Effector memory CD8-positive, alpha-beta T cell (primary cell): Measurements from ENCODE around the gene ZNF136.
A peak's percentile ranks its signal among the peaks of the same experiment; 100 is the strongest.

Experiments
- ATAC-seq: fragments of 150-1000 bp; cut with Tn5 transposase; replicated peaks from 2 replicates; pipeline ENCODE4 v1.10.0; 2021; ENCODE audit warnings: mild to moderate bottlenecking, moderate library complexity
- DNase-seq, 3 experiments: peaks; one replicate each; pipeline ENCODE4 v3.0.0; 2021
- H3K27ac Mint-ChIP-seq, 2 donors: one replicate each; pipeline ENCODE4 v1.8.0; 2022; ENCODE audit warnings: mild to moderate bottlenecking in 2 of 2, mixed read lengths in 2 of 2, moderate library complexity in 2 of 2
- H3K27me3 Mint-ChIP-seq, 2 donors: one replicate each; pipeline ENCODE4 v1.8.0; 2022; ENCODE audit warnings: mixed read lengths in 2 of 2
- H3K36me3 Mint-ChIP-seq: one replicate; pipeline ENCODE4 v1.8.0; 2022; ENCODE audit warnings: mild to moderate bottlenecking, moderate library complexity, mixed read lengths; ENCODE audit not compliant: insufficient read depth
- H3K4me1 Mint-ChIP-seq, 2 donors: one replicate each; pipeline ENCODE4 v1.8.0; 2022; ENCODE audit warnings: low read depth in 2 of 2, mixed read lengths in 2 of 2
- H3K4me3 Mint-ChIP-seq, 2 donors: one replicate each; pipeline ENCODE4 v1.8.0; 2022; ENCODE audit warnings: mild to moderate bottlenecking in 2 of 2, mixed read lengths in 2 of 2, moderate library complexity in 2 of 2
- H3K9me3 Mint-ChIP-seq, 2 donors: one replicate each; pipeline ENCODE4 v1.8.0; 2022; ENCODE audit warnings: mixed read lengths in 2 of 2
- total RNA-seq, 9 experiments: gene quantifications; one replicate each; lab custom pipeline; 2026; lab: John Stamatoyannopoulos, UW

Gene ZNF136
- total RNA-seq = 28.8 to 55.6 (median 42.3) reads per million in 9 experiments

DNA sequence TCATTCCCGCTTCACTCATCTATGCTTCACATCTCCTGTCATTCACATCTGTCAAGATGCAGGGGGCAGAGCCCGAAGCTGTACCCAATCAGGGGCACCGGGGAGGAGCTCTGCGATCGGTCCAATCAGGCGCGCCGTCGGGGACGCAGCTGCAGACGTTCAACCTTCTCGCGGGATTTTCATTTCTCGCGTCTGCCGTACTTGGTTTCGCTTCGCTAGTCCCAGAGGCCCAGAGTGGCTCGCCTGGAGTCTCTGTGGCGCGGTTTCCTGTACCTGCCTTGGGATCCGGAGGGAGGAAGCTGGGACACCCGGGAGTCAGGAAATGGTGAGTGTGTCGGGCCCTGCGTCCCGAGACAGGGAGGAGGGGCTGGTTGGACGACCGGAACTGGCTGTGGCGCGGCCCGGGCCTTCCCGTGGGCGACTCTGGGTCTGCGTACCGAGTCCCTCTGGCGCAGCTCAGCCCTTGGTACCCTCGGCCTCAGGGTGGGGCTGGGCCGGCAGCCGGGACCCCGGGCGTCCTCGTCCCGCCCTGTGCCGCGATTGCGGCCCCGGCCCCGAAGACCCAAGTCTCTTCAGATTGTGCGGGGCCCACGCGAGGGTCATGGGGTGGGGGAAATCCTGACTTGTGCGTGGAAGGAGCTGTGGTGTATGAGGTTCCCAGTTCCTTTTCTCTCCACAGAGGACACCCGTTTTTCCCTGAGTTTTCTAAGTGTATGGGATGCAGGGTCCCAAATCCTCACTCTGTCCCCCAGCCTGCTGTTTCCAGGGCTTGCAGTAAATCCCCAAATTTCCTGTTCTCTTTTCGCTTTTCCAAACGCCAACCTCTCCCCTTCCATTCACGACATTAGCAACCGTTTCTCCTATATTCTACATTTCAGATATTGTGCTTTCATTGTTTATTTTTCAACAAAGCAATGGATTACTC, at the start of gene ZNF136:
ZNF136 (plus strand) TSS at position 215 of the 925 bp plus-strand sequence; CDS start at position 323, 108 bp downstream.
- DNase-seq = peak; percentile 88 to 91 (median 88)
- H3K27ac Mint-ChIP-seq = peak within 1 kb of the TSS; percentile 99 to 100
- peak within 1 kb of the TSS; percentile 100 for H3K4me3 Mint-ChIP-seq
- peaks cover 21% of the 10 kb centered on the region for H3K36me3 Mint-ChIP-seq
- H3K9me3 Mint-ChIP-seq = no peaks in the 10 kb centered on the region
- H3K27me3 Mint-ChIP-seq = no peaks in the 10 kb centered on the region
- H3K4me1 Mint-ChIP-seq = peaks cover 24 to 33% of the 10 kb centered on the region in 2 donors
- ATAC-seq = peak; percentile 98

DNA sequence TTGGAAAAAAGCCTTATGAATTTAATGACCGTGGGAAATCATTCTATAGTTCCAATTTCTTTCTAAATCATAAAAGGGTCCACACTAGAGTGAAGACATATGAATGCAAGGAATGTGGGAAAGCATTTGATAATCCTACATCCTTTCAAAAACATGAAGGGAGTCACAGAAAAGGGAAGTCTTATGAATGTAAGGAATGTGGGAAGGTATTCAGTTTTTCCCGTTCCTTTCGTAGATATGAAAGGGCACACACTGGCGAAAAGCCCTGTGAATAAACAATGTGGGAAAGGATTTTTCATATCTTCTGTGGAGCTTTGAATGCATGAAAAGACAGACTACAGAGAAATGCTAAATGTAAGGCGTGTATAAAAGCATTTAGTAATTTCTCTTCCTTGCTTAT, 49.8 kb upstream of the ZNF136 start:
- no peak overlapping the region for H3K4me3 Mint-ChIP-seq
- no peaks in the 10 kb centered on the region for H3K4me1 Mint-ChIP-seq
- no peaks in the 10 kb centered on the region for H3K27me3 Mint-ChIP-seq
- peaks cover 0 to 7% of the 10 kb centered on the region in 2 donors for H3K9me3 Mint-ChIP-seq
- DNase-seq (no peak), ATAC-seq (no peak)
- no peak overlapping the region for H3K27ac Mint-ChIP-seq
- H3K36me3 Mint-ChIP-seq = no peaks in the 10 kb centered on the region

DNA sequence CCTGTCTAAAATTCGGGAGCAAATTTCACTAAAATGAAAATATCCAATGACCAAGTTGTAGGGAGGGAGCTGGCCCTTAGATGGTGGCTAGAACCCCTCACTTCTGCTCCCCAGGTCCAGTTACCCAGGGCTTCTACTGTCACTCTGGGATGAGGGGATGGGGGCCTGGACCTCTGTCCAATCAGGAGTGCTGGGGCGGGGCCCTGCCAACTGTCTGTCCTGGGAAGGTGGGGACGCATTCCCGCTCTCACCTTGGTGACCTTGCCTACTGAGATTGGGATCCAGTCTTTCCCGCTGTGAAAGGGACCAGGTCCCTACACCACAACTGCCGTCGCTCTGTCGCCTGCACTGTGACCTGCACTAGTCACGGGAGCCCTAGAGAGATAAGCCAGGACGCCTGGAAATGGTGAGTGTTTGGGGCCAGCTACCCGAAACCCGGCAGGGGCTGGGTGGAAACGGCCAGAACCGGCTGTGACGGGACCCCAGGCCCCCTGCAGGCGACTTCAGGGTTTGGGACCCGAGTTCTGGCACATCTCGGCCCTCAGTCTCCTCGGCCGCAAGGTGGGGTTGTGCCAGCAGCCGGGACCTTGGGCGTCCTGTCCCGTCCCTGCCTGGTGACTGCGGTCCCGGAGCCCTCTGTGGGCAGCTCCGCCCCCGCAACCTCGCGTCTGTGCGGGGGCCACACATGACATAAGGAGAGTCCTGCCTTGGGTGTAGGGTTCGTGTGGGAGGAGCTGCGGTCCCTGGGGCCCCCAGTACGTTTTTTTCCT, 45.5 kb upstream of the ZNF136 start:
- H3K4me3 Mint-ChIP-seq = no peak overlapping the region

DNA sequence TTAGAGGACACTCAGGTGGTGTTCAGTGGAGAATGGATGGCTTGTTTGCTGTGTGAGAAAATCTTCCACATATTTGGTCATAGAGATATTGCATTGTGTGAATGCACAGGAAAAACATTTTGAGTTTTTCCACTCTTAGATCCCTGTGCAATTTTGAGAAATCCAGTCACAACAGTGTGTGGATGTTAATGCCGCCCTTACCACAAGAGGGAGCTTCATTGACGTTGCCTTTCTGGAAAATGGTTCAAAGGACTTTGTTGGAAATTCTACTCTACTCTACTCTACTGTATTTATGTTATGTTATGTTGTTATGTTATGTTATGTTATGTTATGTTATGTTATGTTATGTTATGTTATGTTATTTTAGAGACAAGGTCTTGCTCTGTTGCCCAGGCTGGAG, 36.2 kb upstream of the ZNF136 start:
- Mint-ChIP-seq H3K4me1 (no peaks in the 10 kb centered on the region), H3K27me3 (no peaks in the 10 kb centered on the region), H3K9me3 (peaks cover 0 to 2% of the 10 kb centered on the region in 2 donors), H3K4me3 (no peak overlapping the region), H3K27ac (no peak overlapping the region), H3K36me3 (no peaks in the 10 kb centered on the region)
- DNase-seq (no peak), ATAC-seq (no peak)

More for the DNA sequence above, 45.5 kb upstream of the ZNF136 start:
- Mint-ChIP-seq H3K27me3 (no peaks in the 10 kb centered on the region), H3K27ac (no peak overlapping the region), H3K36me3 (no peaks in the 10 kb centered on the region), H3K9me3 (peaks cover 0 to 7% of the 10 kb centered on the region in 2 donors), H3K4me1 (no peaks in the 10 kb centered on the region)
- DNase-seq (no peak), ATAC-seq (no peak)

DNA sequence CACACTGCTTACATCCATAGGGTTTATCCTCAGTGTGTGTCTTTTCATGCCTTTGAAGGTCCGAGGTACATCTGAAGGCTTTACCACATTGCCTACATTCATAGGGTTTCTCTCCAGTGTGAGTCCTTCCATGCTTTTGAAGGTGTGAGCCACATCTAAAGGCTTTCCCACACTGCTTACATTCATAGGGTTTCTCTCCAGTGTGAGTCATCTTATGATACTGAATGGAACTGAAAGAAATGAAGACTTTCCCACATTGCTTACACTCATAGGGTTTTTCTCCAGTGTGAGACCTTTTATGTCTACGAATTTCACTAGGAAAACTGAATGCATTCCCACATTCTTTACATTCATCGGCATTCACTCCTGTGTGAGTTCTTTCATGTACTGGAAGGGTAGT, 29.8 kb upstream of the ZNF136 start:
- ATAC-seq (no peak), DNase-seq (no peak)
- Mint-ChIP-seq H3K27ac (no peak overlapping the region), H3K9me3 (peaks cover 0 to 2% of the 10 kb centered on the region in 2 donors), H3K4me3 (no peak overlapping the region), H3K4me1 (peaks cover 5 to 8% of the 10 kb centered on the region in 2 donors), H3K27me3 (no peaks in the 10 kb centered on the region), H3K36me3 (peaks cover 38% of the 10 kb centered on the region)

GRCh38 chr19:12137221-12137940, 25.5 kb upstream of the ZNF136 start:
- Mint-ChIP-seq H3K9me3 (no peaks in the 10 kb centered on the region), H3K4me3 (peak overlapping the region in 1 of 2 donors; percentile 18), H3K36me3 (peaks cover 51% of the 10 kb centered on the region), H3K4me1 (peaks cover 23 to 27% of the 10 kb centered on the region in 2 donors), H3K27me3 (no peaks in the 10 kb centered on the region), H3K27ac (peak overlapping the region in 1 of 2 donors; percentile 73)
- ATAC-seq (no peak), DNase-seq (peak in 1 of 3 experiments; percentile 4)

- peak overlapping the region; percentile 88 to 95 for H3K4me3 Mint-ChIP-seq
- DNase-seq (no peak), ATAC-seq (no peak)
- H3K27me3 Mint-ChIP-seq = no peaks in the 10 kb centered on the region
- peaks cover 40% of the 10 kb centered on the region for H3K36me3 Mint-ChIP-seq
- H3K27ac Mint-ChIP-seq = peak overlapping the region in 1 of 2 donors; percentile 72
- H3K4me1 Mint-ChIP-seq = peaks cover 23 to 27% of the 10 kb centered on the region in 2 donors
- H3K9me3 Mint-ChIP-seq = no peaks in the 10 kb centered on the region
Observed at GRCh38 chr19:12139269-12139668, 23.6 kb upstream of the ZNF136 start.

- Mint-ChIP-seq H3K36me3 (peaks cover 32% of the 10 kb centered on the region), H3K4me1 (peaks cover 23 to 27% of the 10 kb centered on the region in 2 donors), H3K4me3 (peak within 1 kb of the TSS; percentile 88 to 95), H3K27me3 (no peaks in the 10 kb centered on the region), H3K9me3 (no peaks in the 10 kb centered on the region), H3K27ac (peak within 1 kb of the TSS; percentile 72 to 80)
- ATAC-seq = peak; percentile 93
- peak; percentile 80 to 85 (median 82) for DNase-seq
Observed at GRCh38 chr19:12139885-12140544, 22.9 kb upstream of the ZNF136 start, which contains the start of gene ZNF20. Gene ZNF20, minus strand, starts transcription at chr19:12140350. Its CDS starts 168 bp downstream, at chr19:12140182.

DNA sequence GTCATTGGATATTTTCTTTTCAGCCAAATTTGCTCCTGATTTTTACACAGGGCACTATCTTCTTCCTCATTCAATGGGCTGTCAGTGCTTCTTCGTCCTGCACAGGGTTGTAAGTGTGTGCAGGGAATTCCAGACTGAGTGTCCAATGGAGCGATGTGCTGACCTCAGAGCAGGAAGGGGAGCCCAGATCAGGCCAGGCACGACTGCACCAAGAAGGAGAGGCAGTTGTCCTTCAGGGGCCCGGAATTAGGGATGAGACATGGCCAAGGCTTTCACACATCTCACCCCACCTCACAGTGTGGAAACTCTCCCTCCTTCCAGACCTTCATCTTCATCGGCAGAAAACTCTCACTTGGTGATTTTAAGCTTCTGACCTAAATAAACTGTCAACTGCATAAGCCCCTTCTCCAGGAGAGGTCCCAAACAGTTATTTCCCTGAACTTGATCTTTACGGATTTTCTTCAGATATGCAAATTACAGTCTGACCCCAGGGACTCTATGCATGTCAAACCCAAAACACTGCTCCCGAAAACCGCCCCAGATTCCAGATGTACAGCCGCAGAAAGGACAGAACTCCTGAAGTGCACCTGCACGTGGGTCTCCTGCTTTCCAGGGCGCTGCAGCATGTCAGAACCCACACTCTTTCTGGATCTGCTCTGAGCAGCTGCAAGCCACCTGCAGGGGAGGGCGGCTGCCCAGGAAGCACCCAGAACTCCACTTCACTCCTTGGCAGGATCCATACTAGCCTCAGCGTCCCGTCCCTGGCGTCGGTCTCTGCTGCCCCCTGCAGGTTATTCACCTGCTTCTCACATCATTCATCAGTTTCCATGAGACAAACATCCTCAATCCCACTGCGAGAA, 22.1 kb upstream of the ZNF136 start:
- ATAC-seq (peak; percentile 75), DNase-seq (peak; percentile 80 to 85 (median 83))
- H3K4me1 Mint-ChIP-seq = peaks cover 23 to 27% of the 10 kb centered on the region in 2 donors
- H3K4me3 Mint-ChIP-seq = peak overlapping the region; percentile 88 to 95
- H3K36me3 Mint-ChIP-seq = peaks cover 25% of the 10 kb centered on the region
- no peaks in the 10 kb centered on the region for H3K27me3 Mint-ChIP-seq
- H3K27ac Mint-ChIP-seq = peak overlapping the region; percentile 72 to 80
- no peaks in the 10 kb centered on the region for H3K9me3 Mint-ChIP-seq

GRCh38 chr19:12141405-12141736, 21.5 kb upstream of the ZNF136 start:
- Mint-ChIP-seq H3K9me3 (no peaks in the 10 kb centered on the region), H3K36me3 (peaks cover 19% of the 10 kb centered on the region), H3K27me3 (no peaks in the 10 kb centered on the region), H3K27ac (peak overlapping the region in 1 of 2 donors; percentile 80), H3K4me3 (peak overlapping the region; percentile 88 to 95), H3K4me1 (peaks cover 23 to 27% of the 10 kb centered on the region in 2 donors)
- DNase-seq = no peak
- no peak for ATAC-seq

DNA sequence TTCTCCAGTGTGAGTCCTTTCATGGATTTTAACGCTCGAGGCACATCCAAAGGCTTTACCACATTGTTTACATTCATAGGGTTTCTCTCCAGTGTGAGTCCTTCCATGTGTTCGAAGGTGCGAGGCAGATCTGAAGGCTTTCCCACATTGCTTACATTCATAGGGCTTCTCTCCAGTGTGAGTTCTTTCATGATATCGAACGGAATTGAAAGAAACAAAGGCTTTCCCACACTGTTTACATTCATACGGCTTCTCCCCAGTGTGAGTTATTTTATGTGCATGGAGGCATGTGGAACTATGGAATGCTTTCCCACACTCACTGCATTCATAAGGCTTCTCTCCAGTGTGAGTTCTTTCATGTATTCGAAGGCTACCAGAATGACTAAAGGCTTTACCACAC, 17.5 kb upstream of the ZNF136 start:
- Mint-ChIP-seq H3K27ac (no peak overlapping the region), H3K27me3 (peaks cover 0 to 8% of the 10 kb centered on the region in 2 donors), H3K9me3 (no peaks in the 10 kb centered on the region), H3K36me3 (peaks cover 17% of the 10 kb centered on the region), H3K4me1 (peaks cover 11% of the 10 kb centered on the region in 2 donors), H3K4me3 (no peak overlapping the region)
- DNase-seq = no peak
- no peak for ATAC-seq
